Measurements from ENCODE around the gene RPL36. TPM values are rescaled to one million over a fixed set of nuclear protein-coding genes. Genes with fewer than 3 reads are reported as not detected.

Gene RPL36
- total and polyA plus RNA-seq, 9 of the 15 experiments (the other 6 are each of a cell fraction or from before 2014, with no cell fraction given): 350 to 3,412 (median 1,507) TPM

GRCh38 chr19:5694956-5695648 is 5.0 kb downstream of the RPL36 start (continued):
- TF ChIP-seq DLX4 (CRISPR knock-in tag; IDR thresholded peaks at IDR 0.05): no peak
- TF ChIP-seq POLR2G (IDR thresholded peaks at IDR 0.05; ENCODE audit: low read depth, low read length): peak; percentile 43
- no peak for TF ChIP-seq PATZ1 (CRISPR knock-in tag; IDR thresholded peaks at IDR 0.05; ENCODE audit: borderline replicate concordance)
- TF ChIP-seq ZNF436 (CRISPR knock-in tag; IDR thresholded peaks at IDR 0.05): peak; percentile 71; the same call in 1 of the 2 replicates

GRCh38 chr19:5695649-5696195 is 5.6 kb downstream of the RPL36 start:
- Histone ChIP-seq H4K20me1 (replicated peaks; ENCODE audit: control insufficient read depth, insufficient read depth, low read length) (peaks cover 63% of the 10 kb centered on the region), H3K4me3 (no peak overlapping the region), H3K36me3 (ENCODE audit: control insufficient read depth, insufficient read depth, low read length) (peaks cover 99% of the 10 kb centered on the region), H3K79me2 (ENCODE audit: control insufficient read depth, insufficient read depth, low read length) (peaks cover 65% of the 10 kb centered on the region), H3K4me1 (replicated peaks in 1 of 2; ENCODE audit: control insufficient read depth in 2 of 2, insufficient read depth in 2 of 2, low read length in 2 of 2) (peaks cover 14 to 77% of the 10 kb centered on the region in 2 experiments), H3K9me1 (ENCODE audit: control insufficient read depth, insufficient read depth, low read length) (peaks cover 17% of the 10 kb centered on the region), H3K9ac (ENCODE audit: insufficient read depth in 1 of 2, low read depth in 2 of 2, low read length in 2 of 2) (peak overlapping the region in 1 of 2 experiments; percentile 40; a peak in 1 of 4 replicates), H2AFZ (ENCODE audit: low read depth, low read length) (no peak overlapping the region), H3K27ac (ENCODE audit: extremely low read depth, low read depth, low read length) (no peak overlapping the region), H3K9me3 (replicated peaks; ENCODE audit: control insufficient read depth, insufficient read depth, low read depth, low read length) (no peaks in the 10 kb centered on the region), H3K4me2 (ENCODE audit: insufficient read depth, low read length) (no peak overlapping the region), H3K27me3 (ENCODE audit: control insufficient read depth in 2 of 2, insufficient read depth in 2 of 2, low read length in 2 of 2) (no peaks in the 10 kb centered on the region)
- no TSS peak for BruUV-seq (replicated peaks)
- no peak for DNase-seq (ENCODE audit: extremely low read depth in 1 of 4, low spot score in 3 of 4)
- WGBS (ENCODE audit: insufficient coverage, low coverage, missing lambda C conversion rate): 90% methylated on average over 26 of the region's 28 CpGs
- no peak for ATAC-seq
- in situ Hi-C loops (cut with MboI) (no loop called here), intact Hi-C loops (cut with micrococcal nuclease) (no loop called here)
- ChIA-PET CTCF (ENCODE audit: low intra/inter-chr PET ratio) (no interaction called here), POLR2A (interaction anchor here (0.6 to 1.6 kb wide), 3 partner anchors 9 to 1472 kb away, joined by 3 to 8 read pairs (median 6); no protein-coding TSS in a partner anchor)
- no peak for FAIRE-seq
- TF ChIP-seq CBX8 (IDR thresholded peaks at IDR 0.05; ENCODE audit: borderline replicate concordance, extremely low read depth, low read depth, low read length, poor library complexity, severe bottlenecking) (no peak), NEUROD1 (IDR thresholded peaks at IDR 0.05; ENCODE audit: borderline replicate concordance, low read depth, low read length, partially characterized antibody) (no peak), RFX7 (CRISPR knock-in tag; IDR thresholded peaks at IDR 0.05) (no peak), RBM15 (IDR thresholded peaks at IDR 0.05; ENCODE audit: insufficient read depth, low read length) (no peak), ZNF316 (IDR thresholded peaks at IDR 0.05) (no peak), KLF16 (IDR thresholded peaks at IDR 0.05) (no peak), YY1 (IDR thresholded peaks at IDR 0.05; ENCODE audit: borderline replicate concordance in 1 of 3, control insufficient read depth in 1 of 3, extremely low read depth in 1 of 3, insufficient read depth in 3 of 3, insufficient read length in 1 of 3, insufficient replicate concordance in 2 of 3, low read depth in 1 of 3, low read length in 2 of 3) (no peak), ZSCAN32 (CRISPR knock-in tag; IDR thresholded peaks at IDR 0.05) (no peak), SUPT5H (IDR thresholded peaks at IDR 0.05) (0 out of 2 replicates have a peak, but pooled peaks have one; percentile 18), NCOA4 (IDR thresholded peaks at IDR 0.05; ENCODE audit: partially characterized antibody) (no peak), ZEB2 (IDR thresholded peaks at IDR 0.05) (no peak), PCBP1 (IDR thresholded peaks at IDR 0.05; ENCODE audit: low read depth, low read length, poor library complexity, severe bottlenecking) (peak; percentile 10), POLR2G (IDR thresholded peaks at IDR 0.05; ENCODE audit: low read depth, low read length) (peak; percentile 65), KLF10 (CRISPR knock-in tag; IDR thresholded peaks at IDR 0.05) (no peak)

All from K562 (cell line).